ENCODE data around the gene TRIM23.

The TRIM23 gene

GRCh38 chr5:65539827-65540226, 84.3 kb downstream of the TRIM23 start:
- peaks cover 90% of the 10 kb centered on the region for H3K36me3 ChIP-seq (ENCODE audit: insufficient read depth, low read length)
- H3K4me2 ChIP-seq (ENCODE audit: insufficient read depth, low read length) = no peak overlapping the region
- no peaks in the 10 kb centered on the region for H4K20me1 ChIP-seq (ENCODE audit: insufficient read depth, low read length)
- no peaks in the 10 kb centered on the region for H3K79me2 ChIP-seq (ENCODE audit: insufficient read depth, low read length)
- DNase-seq (no peak), ATAC-seq (ENCODE audit: insufficient read depth, low read depth) (0 out of 3 replicates have a peak, but pooled peaks have one; percentile 21)
- H3K9ac ChIP-seq (ENCODE audit: low read depth, low read length) = no peak overlapping the region
- TF ChIP-seq CTCF (IDR thresholded peaks at IDR 0.05; ENCODE audit: borderline replicate concordance, extremely low read depth, low read length, poor library complexity, severe bottlenecking) (no peak), EZH2 (IDR thresholded peaks at IDR 0.05; ENCODE audit: borderline replicate concordance, low read depth, low read length, severe bottlenecking) (no peak)
- no peaks in the 10 kb centered on the region for H3K9me3 ChIP-seq (ENCODE audit: insufficient read depth, low read length, severe bottlenecking)
- H3K4me1 ChIP-seq (ENCODE audit: insufficient read depth, low read length) = no peaks in the 10 kb centered on the region
- H2AFZ ChIP-seq (ENCODE audit: low read depth, low read length) = no peak overlapping the region
- H3K4me3 ChIP-seq (ENCODE audit: low read depth in 1 of 2, low read length in 2 of 2) = no peak overlapping the region
- no peaks in the 10 kb centered on the region for H3K27me3 ChIP-seq (ENCODE audit: insufficient read depth, low read length, poor library complexity)
- H3K27ac ChIP-seq (ENCODE audit: low read length) = no peak overlapping the region

Measured in DND-41 (cell line).